CD4-positive, alpha-beta T cell treated with Interferon alpha-2 for 1 hour (primary cell): ENCODE data around the gene ZNF747.

Experiments used
- DNase-seq, 2 donors: peaks; one replicate each; pipeline ENCODE4 v3.0.0-alpha.2; 2020 to 2022

Gene ZNF747

GRCh38 chr16:30534368-30535105, at the start of gene ZNF747:
Gene ZNF747 (minus strand): TSS chr16:30534858. CDS start chr16:30534679, 179 bp downstream.
- peak; percentile 89 to 94 for DNase-seq

- no peak for DNase-seq
Observed at GRCh38 chr16:30582611-30583340, 48.1 kb upstream of the ZNF747 start.

GRCh38 chr16:30581457-30581856, 46.8 kb upstream of the ZNF747 start:
- DNase-seq: no peak

- DNase-seq: no peak
Observed at GRCh38 chr16:30574678-30575077, 40.0 kb upstream of the ZNF747 start.

- DNase-seq: peak; percentile 98 to 99
Observed at GRCh38 chr16:30571445-30572322, 37.0 kb upstream of the ZNF747 start, which contains the start of gene ZNF688. Gene ZNF688 (minus strand): TSS chr16:30571714. CDS start chr16:30571629, 85 bp downstream.

GRCh38 chr16:30570636-30571444, 36.2 kb upstream of the ZNF747 start:
- DNase-seq: no peak

GRCh38 chr16:30569746-30570635, 35.3 kb upstream of the ZNF747 start:
- DNase-seq: no peak

GRCh38 chr16:30569281-30569680, 34.6 kb upstream of the ZNF747 start:
- no peak for DNase-seq

- DNase-seq: peak; percentile 65 to 78
Observed at GRCh38 chr16:30567991-30568638, 33.5 kb upstream of the ZNF747 start.

- DNase-seq: peak; percentile 56 to 61
Observed at GRCh38 chr16:30567160-30567990, 32.7 kb upstream of the ZNF747 start.

GRCh38 chr16:30566531-30566930, 31.9 kb upstream of the ZNF747 start:
- DNase-seq: no peak

- DNase-seq: no peak
Observed at GRCh38 chr16:30565984-30566383, 31.3 kb upstream of the ZNF747 start.

GRCh38 chr16:30565526-30565925, 30.9 kb upstream of the ZNF747 start:
- no peak for DNase-seq

- DNase-seq: no peak
Observed at GRCh38 chr16:30562021-30562420, 27.4 kb upstream of the ZNF747 start.

GRCh38 chr16:30561089-30561816, 26.6 kb upstream of the ZNF747 start:
- peak; percentile 24 to 40 for DNase-seq

- no peak for DNase-seq
Observed at GRCh38 chr16:30559690-30560089, 25.0 kb upstream of the ZNF747 start.

GRCh38 chr16:30558789-30559377, 24.2 kb upstream of the ZNF747 start:
- DNase-seq: no peak
